WTC11 (cell line): ENCODE data around the gene NEDD4L. TPM values are rescaled to one million over a fixed set of nuclear protein-coding genes. Genes with fewer than 3 reads are reported as not detected.

Source experiments
- ATAC-seq: fragments of 200-7000 bp; cut with Tn5 transposase; 2 replicates; pipeline ENCODE4 v1.10.0; 2021; ENCODE audit warnings: mild to moderate bottlenecking, moderate library complexity
- CTCF ChIA-PET: fragments of 300-600 bp; sonication (Branson Sonifier 250); formaldehyde crosslinking; loops from one replicate; lab custom pipeline; 2021; ENCODE audit warnings: antibody characterized with exemption; lab: Charles Lee
- POLR2A ChIA-PET: fragments of 350-600 bp; sonication (Branson Sonifier 250); formaldehyde crosslinking; loops from one replicate; lab custom pipeline; 2021; ENCODE audit warnings: antibody characterized with exemption; lab: Charles Lee
- DNase-seq: peaks from one replicate; pipeline ENCODE4 v3.0.0; 2021; ENCODE audit warnings: low spot score
- H3K27ac Mint-ChIP-seq: 2 replicates; pipeline ENCODE4 v1.8.0; 2021; ENCODE audit warnings: mixed read lengths
- H3K27me3 Mint-ChIP-seq: 2 replicates; pipeline ENCODE4 v1.8.0; 2021; ENCODE audit warnings: low read depth, mild to moderate bottlenecking, moderate library complexity, mixed read lengths
- H3K36me3 Mint-ChIP-seq: 2 replicates; pipeline ENCODE4 v1.8.0; 2021; ENCODE audit warnings: mixed read lengths
- H3K4me1 Mint-ChIP-seq: 2 replicates; pipeline ENCODE4 v1.8.0; 2022; ENCODE audit warnings: mixed read lengths
- H3K4me3 Mint-ChIP-seq: 2 replicates; pipeline ENCODE4 v1.8.0; 2021; ENCODE audit warnings: mild to moderate bottlenecking, moderate library complexity, mixed read lengths
- H3K9me3 Mint-ChIP-seq: 2 replicates; pipeline ENCODE4 v1.8.0; 2021; ENCODE audit warnings: mixed read lengths
- E2F4 ChIP-seq: sonication (generic); formaldehyde crosslinking; IDR thresholded peaks from 2 replicates; pipeline ENCODE4 v1.8.1; 2022; ENCODE audit warnings: low read depth, mild to moderate bottlenecking, moderate library complexity, missing genetic modification reagents, borderline replicate concordance
- GRHL2 ChIP-seq: fragments of 250-450 bp; sonication (Bioruptor Pico); IDR thresholded peaks from 2 replicates; pipeline ENCODE4 v1.8.0; 2022; ENCODE audit warnings: mild to moderate bottlenecking, moderate library complexity; ENCODE audit not compliant: insufficient replicate concordance, severe bottlenecking
- HMGXB4 ChIP-seq: sonication (generic); formaldehyde crosslinking; IDR thresholded peaks from 2 replicates; pipeline ENCODE4 v1.8.1; 2023; ENCODE audit warnings: mild to moderate bottlenecking, moderate library complexity, missing genetic modification reagents
- JAZF1 ChIP-seq: fragments of 250-450 bp; sonication (Bioruptor Pico); IDR thresholded peaks from 2 replicates; pipeline ENCODE4 v1.9.0; 2021; ENCODE audit warnings: moderate library complexity, mild to moderate bottlenecking, inconsistent platforms
- MAX ChIP-seq: sonication (generic); formaldehyde crosslinking; IDR thresholded peaks from 2 replicates; pipeline ENCODE4 v1.8.0; 2022; ENCODE audit warnings: mild to moderate bottlenecking, missing genetic modification reagents
- MXD4 ChIP-seq: fragments of 250-450 bp; sonication (Bioruptor Pico); IDR thresholded peaks from 2 replicates; pipeline ENCODE4 v1.8.0; 2021; ENCODE audit warnings: mild to moderate bottlenecking, moderate library complexity, borderline replicate concordance
- NR2C2 ChIP-seq: sonication (generic); formaldehyde crosslinking; IDR thresholded peaks from 2 replicates; pipeline ENCODE4 v1.8.0; 2022; ENCODE audit warnings: mild to moderate bottlenecking, missing genetic modification reagents
- TEAD1 ChIP-seq: sonication (generic); formaldehyde crosslinking; IDR thresholded peaks from 2 replicates; pipeline ENCODE4 v1.8.0; 2022; ENCODE audit warnings: mild to moderate bottlenecking, missing genetic modification reagents
- TP53 ChIP-seq: sonication (generic); formaldehyde crosslinking; IDR thresholded peaks from 2 replicates; pipeline ENCODE4 v1.8.1; 2023; ENCODE audit warnings: mild to moderate bottlenecking, missing genetic modification reagents
- ZNF232 ChIP-seq: sonication (generic); formaldehyde crosslinking; IDR thresholded peaks from 2 replicates; pipeline ENCODE4 v1.8.0; 2022; ENCODE audit warnings: mild to moderate bottlenecking, missing genetic modification reagents
- ZNF423 ChIP-seq: fragments of 250-450 bp; sonication (Bioruptor Pico); IDR thresholded peaks from 2 replicates; pipeline ENCODE4 v2.1.2; 2022; ENCODE audit warnings: mild to moderate bottlenecking, moderate library complexity
- total RNA-seq: library from RNA; stranded (reverse); gene quantifications from 3 replicates; pipeline ENCODE4 v1.2.3, GENCODE V29; 2021
- TF ChIP-seq, protein P1 (sequence below): sonication (generic); formaldehyde crosslinking; IDR thresholded peaks from 2 replicates; pipeline ENCODE4 v1.8.0; 2022; ENCODE audit warnings: missing genetic modification reagents
- TF ChIP-seq, protein P2 (sequence below): fragments of 250-450 bp; sonication (Bioruptor Pico); IDR thresholded peaks from 2 replicates; pipeline ENCODE4 v1.8.0; 2021; ENCODE audit warnings: mild to moderate bottlenecking
- TF ChIP-seq, protein P3 (sequence below): sonication (generic); formaldehyde crosslinking; IDR thresholded peaks from 2 replicates; pipeline ENCODE4 v1.8.1; 2023; ENCODE audit warnings: mild to moderate bottlenecking, missing genetic modification reagents, moderate library complexity

The NEDD4L gene
- total RNA-seq, 1 experiment from 2014 or later = 88.0 TPM

DNA sequence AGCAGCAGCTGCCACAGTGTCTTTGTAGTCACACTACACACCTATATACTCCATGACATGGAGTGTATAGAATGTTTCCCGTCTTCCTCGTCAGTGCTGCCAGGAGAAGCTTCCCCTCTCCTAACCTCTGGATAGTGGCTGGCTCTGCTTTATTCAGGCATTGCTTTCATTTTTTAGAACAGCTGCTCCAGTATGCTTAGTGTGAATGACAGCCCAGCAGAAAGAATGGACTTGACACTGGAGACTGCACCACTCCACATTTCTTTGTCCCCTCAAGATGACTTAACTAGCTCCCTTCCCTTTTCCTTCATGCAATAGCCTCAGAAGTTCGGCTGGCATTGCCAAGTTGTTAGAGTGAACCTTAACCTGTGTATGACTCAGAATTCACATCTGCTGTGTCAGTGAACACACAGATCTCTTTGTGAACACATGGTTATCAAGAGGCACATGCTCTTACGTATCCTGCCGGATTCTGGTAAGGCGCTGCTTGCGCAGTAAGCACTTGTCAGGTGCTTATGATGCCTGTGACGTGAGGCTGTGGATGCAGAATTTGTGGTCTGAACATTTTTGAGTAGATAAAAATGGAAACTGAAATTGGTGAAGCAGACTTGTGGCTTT is 73.9 kb downstream of the NEDD4L start:
- TF ChIP-seq NR2C2 (CRISPR knock-in tag) = no peak
- TF ChIP-seq, protein P1, sequence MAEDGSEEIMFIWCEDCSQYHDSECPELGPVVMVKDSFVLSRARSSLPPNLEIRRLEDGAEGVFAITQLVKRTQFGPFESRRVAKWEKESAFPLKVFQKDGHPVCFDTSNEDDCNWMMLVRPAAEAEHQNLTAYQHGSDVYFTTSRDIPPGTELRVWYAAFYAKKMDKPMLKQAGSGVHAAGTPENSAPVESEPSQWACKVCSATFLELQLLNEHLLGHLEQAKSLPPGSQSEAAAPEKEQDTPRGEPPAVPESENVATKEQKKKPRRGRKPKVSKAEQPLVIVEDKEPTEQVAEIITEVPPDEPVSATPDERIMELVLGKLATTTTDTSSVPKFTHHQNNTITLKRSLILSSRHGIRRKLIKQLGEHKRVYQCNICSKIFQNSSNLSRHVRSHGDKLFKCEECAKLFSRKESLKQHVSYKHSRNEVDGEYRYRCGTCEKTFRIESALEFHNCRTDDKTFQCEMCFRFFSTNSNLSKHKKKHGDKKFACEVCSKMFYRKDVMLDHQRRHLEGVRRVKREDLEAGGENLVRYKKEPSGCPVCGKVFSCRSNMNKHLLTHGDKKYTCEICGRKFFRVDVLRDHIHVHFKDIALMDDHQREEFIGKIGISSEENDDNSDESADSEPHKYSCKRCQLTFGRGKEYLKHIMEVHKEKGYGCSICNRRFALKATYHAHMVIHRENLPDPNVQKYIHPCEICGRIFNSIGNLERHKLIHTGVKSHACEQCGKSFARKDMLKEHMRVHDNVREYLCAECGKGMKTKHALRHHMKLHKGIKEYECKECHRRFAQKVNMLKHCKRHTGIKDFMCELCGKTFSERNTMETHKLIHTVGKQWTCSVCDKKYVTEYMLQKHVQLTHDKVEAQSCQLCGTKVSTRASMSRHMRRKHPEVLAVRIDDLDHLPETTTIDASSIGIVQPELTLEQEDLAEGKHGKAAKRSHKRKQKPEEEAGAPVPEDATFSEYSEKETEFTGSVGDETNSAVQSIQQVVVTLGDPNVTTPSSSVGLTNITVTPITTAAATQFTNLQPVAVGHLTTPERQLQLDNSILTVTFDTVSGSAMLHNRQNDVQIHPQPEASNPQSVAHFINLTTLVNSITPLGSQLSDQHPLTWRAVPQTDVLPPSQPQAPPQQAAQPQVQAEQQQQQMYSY (CRISPR knock-in tag) = no peak
- TF ChIP-seq MAX (CRISPR knock-in tag) = no peak
- no peak for TF ChIP-seq ZNF423
- TF ChIP-seq, protein P2, sequence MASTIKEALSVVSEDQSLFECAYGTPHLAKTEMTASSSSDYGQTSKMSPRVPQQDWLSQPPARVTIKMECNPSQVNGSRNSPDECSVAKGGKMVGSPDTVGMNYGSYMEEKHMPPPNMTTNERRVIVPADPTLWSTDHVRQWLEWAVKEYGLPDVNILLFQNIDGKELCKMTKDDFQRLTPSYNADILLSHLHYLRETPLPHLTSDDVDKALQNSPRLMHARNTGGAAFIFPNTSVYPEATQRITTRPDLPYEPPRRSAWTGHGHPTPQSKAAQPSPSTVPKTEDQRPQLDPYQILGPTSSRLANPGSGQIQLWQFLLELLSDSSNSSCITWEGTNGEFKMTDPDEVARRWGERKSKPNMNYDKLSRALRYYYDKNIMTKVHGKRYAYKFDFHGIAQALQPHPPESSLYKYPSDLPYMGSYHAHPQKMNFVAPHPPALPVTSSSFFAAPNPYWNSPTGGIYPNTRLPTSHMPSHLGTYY = no peak
- TF ChIP-seq, protein P3, sequence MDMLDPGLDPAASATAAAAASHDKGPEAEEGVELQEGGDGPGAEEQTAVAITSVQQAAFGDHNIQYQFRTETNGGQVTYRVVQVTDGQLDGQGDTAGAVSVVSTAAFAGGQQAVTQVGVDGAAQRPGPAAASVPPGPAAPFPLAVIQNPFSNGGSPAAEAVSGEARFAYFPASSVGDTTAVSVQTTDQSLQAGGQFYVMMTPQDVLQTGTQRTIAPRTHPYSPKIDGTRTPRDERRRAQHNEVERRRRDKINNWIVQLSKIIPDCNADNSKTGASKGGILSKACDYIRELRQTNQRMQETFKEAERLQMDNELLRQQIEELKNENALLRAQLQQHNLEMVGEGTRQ (CRISPR knock-in tag) = no peak
- no peak for TF ChIP-seq GRHL2
- TF ChIP-seq TP53 (CRISPR knock-in tag) = no peak
- no peak for TF ChIP-seq E2F4 (CRISPR knock-in tag)
- no peak for TF ChIP-seq ZNF232 (CRISPR knock-in tag)
- TF ChIP-seq HMGXB4 (CRISPR knock-in tag) = no peak
- DNase-seq (no peak), ATAC-seq (no peak)
- POLR2A ChIA-PET = no interaction called here
- CTCF ChIA-PET = interaction anchor here (2.6 kb wide), 1 partner anchor 75 kb away, joined by 12 read pairs; the partner anchor contains the start of gene NEDD4L
- H3K36me3 Mint-ChIP-seq = no peaks in the 10 kb centered on the region
- H3K9me3 Mint-ChIP-seq = no peaks in the 10 kb centered on the region
- peak overlapping the region; percentile 41; the same call in 1 of the 2 replicates for H3K27ac Mint-ChIP-seq
- H3K27me3 Mint-ChIP-seq = no peaks in the 10 kb centered on the region
- H3K4me1 Mint-ChIP-seq = peaks cover 61% of the 10 kb centered on the region
- H3K4me3 Mint-ChIP-seq = no peak overlapping the region

- H3K4me1 Mint-ChIP-seq = peaks cover 55% of the 10 kb centered on the region
- no peak for DNase-seq
- POLR2A ChIA-PET = no interaction called here
- no peaks in the 10 kb centered on the region for H3K9me3 Mint-ChIP-seq
- no peak overlapping the region for H3K4me3 Mint-ChIP-seq
- no peak overlapping the region for H3K27ac Mint-ChIP-seq
- no peaks in the 10 kb centered on the region for H3K27me3 Mint-ChIP-seq
- H3K36me3 Mint-ChIP-seq = no peaks in the 10 kb centered on the region
- CTCF ChIA-PET = interaction anchor here (0.5 to 2.6 kb wide), 2 partner anchors 75 to 290 kb away, joined by 3 to 12 read pairs; partner anchors contain the start of gene NEDD4L
- TF ChIP-seq JAZF1 (CRISPR knock-in tag) (no peak), TEAD1 (CRISPR knock-in tag) (no peak), MXD4 (CRISPR knock-in tag) (no peak)
- ATAC-seq = no peak
Measured at GRCh38 chr18:58118536-58118935, 74.5 kb downstream of the NEDD4L start.
